NCI-H345 treated with DMSO at 0.1 percent for 48 hours (cell line): Measurements from ENCODE around the gene ZBP1.

Source experiments
- DNase-seq: peaks from one replicate; lab custom pipeline; 2025; ENCODE audit not compliant: unreplicated experiment; lab: John Stamatoyannopoulos, UW

ZBP1 gene

DNA sequence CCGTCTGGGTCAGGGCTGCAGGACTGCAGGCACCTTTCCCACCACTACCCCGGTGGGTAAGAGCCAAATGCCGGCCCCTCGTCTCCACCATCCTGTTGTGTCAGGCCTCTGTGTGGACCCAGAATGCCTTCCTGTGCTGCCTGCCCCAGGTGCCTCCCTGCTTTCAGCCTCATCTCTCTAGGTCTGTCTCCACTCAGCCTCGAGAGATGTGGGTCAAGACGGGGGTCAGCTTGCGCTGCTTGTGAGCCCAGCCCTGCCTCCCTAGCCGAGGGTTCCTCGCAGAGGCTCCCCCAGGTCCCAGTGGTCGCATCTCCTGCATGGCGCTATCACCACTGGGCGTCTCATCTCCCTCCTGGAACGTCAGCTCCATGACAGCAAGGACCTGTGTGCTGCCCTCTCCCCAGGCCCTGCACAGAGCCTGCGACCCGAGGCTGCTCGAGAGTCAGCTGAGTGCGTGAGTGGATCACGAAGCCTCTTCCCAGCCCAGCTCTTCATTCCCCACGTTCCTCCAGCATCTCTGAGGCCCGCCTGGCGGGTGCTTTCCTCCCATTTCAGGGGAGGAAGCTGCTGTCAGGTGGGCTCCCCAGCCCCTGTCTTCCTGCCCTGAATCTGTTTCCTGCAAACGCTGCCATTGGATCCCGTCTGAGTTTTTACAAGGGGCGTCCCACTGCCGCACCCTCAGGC lies 38.7 kb upstream of the ZBP1 start:
- no peak for DNase-seq

DNA sequence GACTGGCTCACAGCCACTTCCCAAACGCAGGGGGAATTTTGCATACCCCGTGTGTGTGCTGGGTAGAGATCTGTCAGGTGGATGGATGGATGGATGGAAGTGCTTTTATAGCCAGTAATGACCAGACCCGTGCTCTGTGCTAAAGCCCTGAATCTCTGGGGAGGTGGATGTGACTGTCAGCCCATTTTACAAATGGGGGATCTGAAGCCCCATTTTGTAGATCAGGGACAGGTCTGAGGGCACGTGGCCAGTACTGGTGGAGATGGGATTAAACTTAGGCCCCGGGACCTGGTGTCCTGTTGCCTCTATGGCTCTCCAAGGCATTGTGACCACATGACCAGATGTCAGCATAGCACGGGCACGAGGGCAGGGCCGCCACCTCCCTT lies 38.2 kb upstream of the ZBP1 start:
- no peak for DNase-seq

DNA sequence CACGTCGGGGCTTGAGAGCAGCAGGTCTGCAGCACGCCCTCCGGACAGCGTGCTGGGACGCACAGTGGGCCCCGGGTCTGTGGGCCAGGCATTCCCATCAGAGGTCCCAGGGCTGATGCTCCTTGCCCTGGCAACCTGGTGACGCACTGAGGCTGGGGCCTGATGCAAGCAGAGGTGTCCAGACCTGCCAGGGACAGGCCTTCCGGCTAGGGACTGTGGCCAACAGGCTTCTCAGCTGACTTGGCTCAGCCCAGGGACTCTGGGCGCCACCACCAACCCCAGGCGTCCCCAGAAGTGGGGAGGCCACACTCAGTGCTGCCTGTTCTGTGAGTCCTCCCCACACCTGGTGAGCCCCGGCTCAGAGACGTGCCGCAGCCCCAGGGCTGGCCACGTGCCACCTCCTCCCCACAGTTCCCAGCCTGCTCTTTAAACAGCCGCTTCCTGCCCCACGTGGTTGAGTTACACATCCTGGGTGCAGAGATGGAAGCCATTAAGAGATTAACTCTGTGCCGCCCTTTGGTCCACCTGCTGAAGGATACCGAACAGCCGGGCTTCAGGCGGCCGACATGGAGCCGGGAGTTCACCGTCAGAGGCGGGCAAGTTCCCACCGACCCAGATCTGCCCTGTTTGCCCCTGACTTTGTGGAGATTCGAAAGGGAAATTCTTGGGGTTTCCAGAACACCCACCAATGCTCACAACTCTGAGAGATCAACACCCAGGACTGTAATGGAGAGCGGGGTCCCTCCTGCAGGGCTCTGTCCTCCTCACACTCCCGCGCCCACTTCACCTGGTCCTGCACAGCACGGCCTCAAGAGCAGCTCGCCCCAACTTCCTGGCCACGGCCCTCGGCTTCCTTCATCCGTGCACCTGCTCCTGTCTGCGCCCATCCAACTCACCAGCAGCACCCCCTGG lies 37.6 kb upstream of the ZBP1 start:
- DNase-seq = no peak

- no peak for DNase-seq
These were observed 36.8 kb upstream of the ZBP1 start for GRCh38 chr20:57656821-57657534.

- DNase-seq = no peak
These were observed 36.1 kb upstream of the ZBP1 start for GRCh38 chr20:57656252-57656820.

DNA sequence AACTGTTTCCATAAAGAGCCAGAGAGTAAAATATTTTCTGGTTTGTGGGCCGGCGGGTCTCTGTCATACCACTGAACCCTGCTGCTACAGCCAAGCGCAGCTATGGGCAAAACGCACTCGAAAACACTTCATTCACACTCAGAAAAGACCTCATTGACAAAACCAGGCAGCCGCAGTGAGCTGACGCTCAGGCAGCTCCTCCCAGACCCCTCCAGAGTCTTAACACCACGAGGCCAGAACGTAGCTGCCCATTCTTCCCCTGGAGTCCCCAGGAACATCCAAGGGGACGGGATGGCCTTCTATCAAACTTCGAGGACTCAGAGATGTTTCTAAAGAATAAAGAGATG lies 35.6 kb upstream of the ZBP1 start:
- DNase-seq = no peak

DNA sequence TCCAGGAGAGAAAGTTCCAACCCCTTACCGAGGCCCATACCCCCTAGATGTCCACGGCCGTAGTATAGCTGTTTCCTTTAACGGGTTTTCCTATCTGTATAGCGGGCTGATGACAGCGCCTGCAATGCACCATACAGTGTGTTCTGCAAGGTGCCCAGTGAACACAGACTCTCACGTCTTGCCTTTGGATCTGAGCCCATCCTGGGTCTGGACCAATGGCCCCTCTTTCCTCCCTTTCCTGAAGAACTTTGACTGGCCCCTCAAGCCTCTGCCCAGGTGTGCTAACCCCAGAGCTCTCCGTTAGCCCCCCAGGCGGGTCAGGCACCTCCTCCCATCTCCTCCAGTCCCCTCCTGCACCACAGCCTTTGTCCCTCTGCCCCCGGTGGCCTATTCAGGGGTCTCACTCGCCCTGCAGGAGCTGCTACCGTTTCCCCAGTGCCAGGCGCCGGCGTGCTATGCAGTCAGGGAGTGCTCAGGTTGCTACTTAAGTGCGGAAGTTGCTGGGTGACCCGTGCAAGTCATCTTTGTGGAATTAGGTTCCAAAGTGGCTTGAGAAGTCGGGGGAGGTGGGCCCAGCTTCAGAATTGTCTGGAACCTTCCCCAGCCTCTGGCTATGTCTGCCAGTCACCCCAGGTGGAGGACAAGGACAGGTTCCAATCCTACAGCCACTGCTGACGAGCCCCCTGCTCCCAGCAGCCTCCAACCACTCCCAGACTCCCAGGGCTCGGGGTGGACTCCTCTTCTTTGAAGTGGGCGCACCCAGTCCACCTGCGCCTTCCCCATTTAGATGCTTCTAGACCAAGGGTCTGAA lies 35.0 kb upstream of the ZBP1 start:
- no peak for DNase-seq

DNA sequence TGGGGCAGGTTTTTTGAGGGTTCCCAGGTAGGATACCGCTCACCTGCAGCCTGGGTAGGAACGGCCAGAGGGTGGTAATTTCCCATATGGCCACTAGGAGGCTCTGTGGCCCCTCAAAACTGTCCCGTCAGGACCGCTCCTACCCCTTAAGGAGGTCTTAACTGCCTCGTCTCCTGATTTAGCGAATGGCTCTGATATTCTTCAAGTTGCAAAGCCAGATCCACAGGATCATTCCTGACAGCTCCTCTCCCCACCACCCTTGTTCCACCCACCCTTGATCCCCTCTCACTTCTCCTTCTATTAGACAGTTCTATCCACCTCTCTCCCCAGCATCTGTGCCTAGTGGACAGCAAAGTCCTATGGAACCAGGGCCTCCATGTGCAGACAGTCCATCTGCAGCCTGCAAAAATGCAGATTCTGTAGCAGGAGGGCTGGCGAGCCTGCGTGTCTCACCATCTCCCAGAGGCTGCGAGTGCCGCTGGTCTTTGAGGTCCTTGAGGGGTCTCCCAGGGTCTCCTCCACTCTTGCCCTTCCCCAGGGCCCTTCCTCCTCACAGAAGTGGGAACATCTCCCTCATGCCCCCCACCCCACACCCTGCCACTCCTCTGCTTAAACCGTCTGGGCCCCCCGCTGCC lies 34.3 kb upstream of the ZBP1 start:
- DNase-seq = peak; percentile 9

DNA sequence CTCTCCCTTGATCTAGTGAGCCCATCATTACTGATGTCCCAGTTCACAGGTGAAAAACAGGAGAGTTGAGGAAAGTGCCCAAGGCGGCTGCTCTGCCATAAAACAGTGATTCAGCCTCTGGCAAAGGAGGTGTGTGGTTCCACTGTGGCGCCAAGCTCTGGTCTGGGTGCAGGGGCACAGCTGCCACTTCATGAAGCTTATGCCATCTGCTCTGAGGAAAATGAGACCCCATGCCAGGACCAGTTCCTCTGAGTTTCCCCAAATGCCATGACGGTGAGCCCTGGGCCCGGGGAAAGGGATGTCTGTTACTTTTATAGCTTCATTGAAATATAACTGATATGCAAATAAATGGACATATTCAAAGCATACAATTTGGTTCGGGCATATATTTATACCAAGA lies 33.7 kb upstream of the ZBP1 start:
- no peak for DNase-seq

- no peak for DNase-seq
These were observed 33.3 kb upstream of the ZBP1 start for GRCh38 chr20:57653546-57653900.

GRCh38 chr20:57652606-57653545 lies 32.6 kb upstream of the ZBP1 start:
- no peak for DNase-seq

GRCh38 chr20:57651881-57652605 lies 31.8 kb upstream of the ZBP1 start:
- no peak for DNase-seq

- no peak for DNase-seq
These were observed 30.7 kb upstream of the ZBP1 start for GRCh38 chr20:57650756-57651483.

- no peak for DNase-seq
These were observed 30.0 kb upstream of the ZBP1 start for GRCh38 chr20:57650266-57650665.

- DNase-seq = no peak
These were observed 29.4 kb upstream of the ZBP1 start for GRCh38 chr20:57649617-57650015.

- DNase-seq = no peak
These were observed 28.8 kb upstream of the ZBP1 start for GRCh38 chr20:57648878-57649616.
